Activated CD8-positive, alpha-beta memory T cell treated with anti-CD3 and anti-CD28 coated beads for 24 hours (primary cell): ENCODE measurements around the gene RDH12.
"Not testable (repeated sequence)": the region's sequence is repeated elsewhere in the genome, so short reads cannot be mapped to it uniquely, and the experiment has no call there.

Experiments used
- DNase-seq: peaks from one replicate; pipeline ENCODE4 v3.0.0-alpha.2; 2020

The RDH12 gene

DNA sequence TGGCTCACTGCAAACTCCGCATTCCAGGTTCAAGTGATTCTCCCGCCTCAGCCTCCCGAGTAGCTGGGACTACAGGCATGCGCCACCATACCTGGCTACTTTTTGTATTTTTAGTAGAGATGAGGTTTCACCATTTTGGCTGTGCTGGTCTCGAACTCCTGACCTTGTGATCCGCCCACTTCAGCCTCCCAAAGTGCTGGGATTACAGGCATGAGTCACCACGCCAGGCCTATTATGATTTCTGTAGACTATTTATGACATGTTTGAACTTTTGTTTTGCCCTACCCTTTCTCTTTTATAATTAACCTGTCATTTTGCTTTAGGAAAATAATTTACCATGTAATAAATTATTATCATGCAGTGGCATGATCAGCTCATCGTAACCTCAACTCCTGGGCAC, at the start of gene RDH12:
Gene RDH12, plus strand, starts transcription at position 395 of the 400 bp plus-strand sequence. CDS start 20,757 bp downstream, outside the sequence.
- DNase-seq, result not testable (repeated sequence)

DNA sequence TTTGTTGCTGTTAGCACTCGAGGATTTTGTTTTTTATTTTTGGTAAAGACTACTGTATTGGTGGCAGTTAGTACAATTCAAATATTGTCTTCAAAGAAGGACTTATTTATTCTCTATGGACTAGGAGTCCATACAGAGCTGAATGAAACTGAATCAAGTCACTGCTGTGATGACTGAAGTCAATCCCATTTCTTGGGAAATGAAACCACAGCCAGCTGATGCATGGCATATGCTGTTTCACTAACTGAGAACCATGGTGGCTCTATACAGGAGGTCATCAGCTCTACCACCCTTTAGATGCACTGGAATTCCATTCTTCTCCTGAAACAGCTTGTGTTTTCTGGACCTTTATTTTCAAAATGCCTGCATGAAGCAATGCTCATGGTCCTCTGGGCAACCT, 49.5 kb upstream of the RDH12 start:
- no peak for DNase-seq

DNA sequence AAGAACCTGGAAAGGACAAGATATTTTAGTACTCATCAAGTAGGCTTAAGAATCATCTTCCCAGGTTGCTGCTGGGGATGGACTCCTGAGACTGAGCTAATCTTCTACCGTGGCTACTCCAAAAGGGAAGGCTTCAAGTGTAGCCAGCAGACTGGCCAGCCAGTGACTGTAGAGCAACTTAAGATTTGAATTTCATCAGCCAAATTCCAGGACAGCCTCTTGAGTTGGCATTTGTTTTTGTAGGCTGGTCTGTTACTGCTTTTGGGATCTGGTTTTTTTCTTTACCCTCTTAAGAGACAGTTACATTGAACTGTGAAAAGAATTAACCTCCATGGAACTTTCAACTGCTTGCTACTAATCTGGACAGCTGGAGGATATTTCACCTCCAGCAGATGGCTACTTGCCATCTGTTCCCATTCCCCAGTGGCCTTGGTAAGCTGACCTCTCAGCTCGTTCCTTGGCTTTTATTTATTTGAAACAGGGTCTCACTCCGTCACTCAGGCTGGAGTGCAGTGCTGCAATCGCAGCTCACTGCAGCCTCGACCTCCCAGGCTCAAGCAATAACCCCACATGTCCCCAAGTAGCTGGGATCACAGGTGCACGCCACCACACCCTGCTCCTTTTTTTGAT, 47.9 kb upstream of the RDH12 start:
- DNase-seq, result no peak

DNA sequence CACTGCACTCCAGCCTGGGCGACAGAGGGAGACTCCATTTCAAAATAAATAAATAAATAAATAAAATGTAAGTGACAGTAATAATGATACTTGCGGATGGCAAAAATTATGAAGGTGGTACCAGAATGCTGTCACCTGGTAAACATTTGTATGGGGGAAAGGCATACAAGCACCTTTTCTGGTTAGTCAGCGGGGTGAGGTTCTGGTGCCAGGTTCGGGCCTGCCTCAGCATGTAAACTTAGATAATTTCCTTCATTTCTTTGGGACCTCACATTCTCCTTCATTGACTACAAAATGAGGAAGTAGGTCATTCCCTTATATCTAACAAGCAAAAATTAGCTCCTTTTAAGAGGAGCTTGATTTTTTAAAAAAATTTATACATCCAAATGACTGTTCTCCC, 38.1 kb upstream of the RDH12 start:
- no peak for DNase-seq

DNA sequence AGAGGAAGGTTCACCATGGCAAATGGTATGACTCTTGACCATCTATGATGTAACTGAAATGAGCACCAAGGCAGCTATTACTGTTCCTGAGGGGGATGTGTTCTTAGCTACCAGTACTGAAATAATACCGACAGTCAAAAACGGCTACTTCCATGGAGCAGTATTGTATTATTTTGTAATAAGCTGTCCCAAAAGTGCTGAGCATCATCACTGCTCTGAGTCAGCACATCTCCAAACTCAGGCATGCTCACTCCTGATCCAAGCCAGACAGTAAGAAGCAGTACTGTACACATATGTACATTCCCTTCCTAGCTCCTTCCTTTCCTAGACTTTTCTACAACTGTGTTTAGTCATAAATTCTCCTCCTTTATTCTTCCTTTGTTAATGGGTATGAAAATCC, 35.8 kb upstream of the RDH12 start:
- no peak for DNase-seq

DNA sequence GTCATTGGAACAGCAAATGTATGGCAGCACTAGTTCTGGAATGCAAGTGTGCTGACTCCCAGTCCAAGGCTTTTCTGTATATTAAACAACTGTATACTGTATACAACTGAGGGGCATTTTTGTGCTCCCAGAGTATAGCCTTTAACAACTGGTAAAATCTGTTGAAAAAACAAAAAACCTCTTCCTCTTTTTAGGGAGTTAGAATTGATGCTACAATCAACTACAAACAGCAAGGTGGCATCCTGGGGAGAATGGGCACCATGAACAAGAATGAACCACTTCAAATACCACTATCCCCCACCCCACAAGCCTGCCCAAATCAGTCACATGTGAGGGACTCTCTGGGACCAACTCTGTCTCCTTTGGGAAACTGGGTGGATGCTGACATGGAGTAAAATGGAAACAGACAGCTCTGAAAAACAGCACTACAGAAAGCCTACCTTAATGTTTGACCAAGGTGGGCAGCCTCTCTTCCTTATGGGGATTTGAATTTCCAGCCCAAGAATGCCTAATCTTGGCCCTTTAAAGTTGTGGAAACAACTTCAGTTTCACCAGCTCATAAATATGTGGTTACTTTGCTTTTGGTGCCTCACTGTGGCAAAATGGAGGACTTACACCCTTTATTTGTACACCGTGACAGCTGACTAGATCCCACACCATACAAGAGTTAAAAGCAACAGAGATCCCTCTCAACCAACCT, 34.8 kb upstream of the RDH12 start:
- no peak for DNase-seq

DNA sequence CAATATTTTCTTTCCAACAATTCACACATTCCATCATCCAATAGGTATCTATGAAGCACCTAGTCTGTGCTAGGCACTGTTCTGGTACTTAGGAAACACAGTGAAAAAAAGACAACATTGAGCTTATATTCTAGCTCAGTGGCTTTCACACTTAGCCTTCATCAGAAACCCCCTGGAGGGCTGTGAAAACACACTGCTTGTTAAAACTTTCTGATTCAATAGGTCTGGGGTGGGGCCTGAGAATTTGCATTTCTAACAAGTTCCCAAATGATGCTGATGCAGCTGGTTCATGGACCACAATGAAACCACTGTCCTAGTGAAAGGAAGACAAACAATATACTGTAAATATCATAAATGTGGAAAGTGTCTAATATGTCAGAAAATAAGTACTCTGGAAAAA, 33.1 kb upstream of the RDH12 start:
- no peak for DNase-seq

DNA sequence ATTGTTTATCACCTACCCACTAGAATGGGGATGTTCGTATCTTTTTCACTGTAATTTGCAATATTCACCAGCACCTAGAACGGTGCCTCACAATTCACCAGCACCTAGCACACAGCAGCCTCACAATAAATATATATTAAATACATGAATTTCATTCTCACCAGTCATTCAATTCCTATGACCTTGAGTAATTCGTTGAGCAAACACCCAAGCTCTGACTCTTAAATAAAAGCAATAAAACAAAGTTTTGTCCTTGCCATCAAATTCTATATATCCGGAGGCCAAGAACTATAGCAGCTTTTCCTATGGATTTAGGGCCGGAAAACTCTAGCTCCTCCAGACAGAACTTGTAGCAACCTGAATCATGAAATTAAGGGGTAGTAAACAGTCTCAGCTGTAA, 28.2 kb upstream of the RDH12 start:
- no peak for DNase-seq

DNA sequence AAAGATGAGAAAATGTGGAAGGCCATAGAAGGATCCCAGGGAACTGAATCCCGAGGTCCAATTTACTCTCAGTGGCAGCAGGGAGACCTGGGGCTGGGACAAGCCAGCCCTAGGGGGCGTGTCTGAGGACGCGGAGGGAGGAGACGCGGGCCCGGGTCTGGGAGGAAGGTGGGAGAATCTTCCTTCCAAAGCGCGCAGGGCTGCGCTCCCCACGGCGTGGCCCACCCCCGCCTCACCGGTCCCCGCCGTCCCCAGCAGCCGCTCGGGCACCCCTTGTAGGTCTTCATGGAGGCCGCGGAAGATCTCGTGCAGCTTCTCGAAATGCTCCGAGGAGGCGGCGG, 27.6 kb upstream of the RDH12 start:
- peak; percentile 76 for DNase-seq

DNA sequence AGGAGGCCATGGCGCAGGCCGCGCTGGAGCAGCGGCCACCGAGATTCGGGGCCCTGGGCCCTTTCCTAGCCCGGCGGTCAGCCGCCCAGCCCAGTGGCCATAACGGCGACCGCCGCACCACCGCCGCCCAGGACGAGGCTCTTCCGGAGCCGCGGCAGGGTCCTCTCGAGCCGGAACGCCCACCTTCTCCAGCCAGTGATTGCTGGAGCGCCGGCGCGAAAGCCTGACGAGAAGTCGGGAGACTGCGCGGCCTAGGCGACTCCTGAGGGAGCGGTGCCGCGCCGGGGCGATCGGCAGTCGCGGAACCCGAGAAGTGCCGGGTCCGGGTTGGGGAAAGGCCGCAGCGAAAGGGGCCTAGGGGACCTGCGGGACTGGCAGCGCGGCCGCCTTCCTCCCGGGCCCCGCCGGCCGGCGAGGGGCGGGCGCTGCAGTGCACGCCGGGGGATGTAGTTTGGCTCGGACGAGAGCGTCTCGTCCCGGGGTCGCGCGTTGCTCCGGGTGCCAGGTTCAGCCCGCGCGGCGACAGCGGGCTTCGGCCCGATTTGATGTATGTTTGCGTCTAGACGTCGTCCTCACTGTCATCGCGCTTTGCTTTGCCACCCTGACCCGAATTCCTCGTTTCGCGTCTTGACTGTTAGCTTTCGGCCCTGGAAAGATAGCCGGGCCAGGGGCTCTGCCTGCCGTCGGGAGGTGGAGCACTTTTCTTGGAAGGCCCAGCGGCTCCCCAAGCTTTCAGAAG, 27.0 kb upstream of the RDH12 start, which contains the start of gene VTI1B:
Gene VTI1B, minus strand, starts transcription at position 153 of the 739 bp plus-strand sequence. Its CDS starts 143 bp downstream, at position 10.
- peak; percentile 95 for DNase-seq

DNA sequence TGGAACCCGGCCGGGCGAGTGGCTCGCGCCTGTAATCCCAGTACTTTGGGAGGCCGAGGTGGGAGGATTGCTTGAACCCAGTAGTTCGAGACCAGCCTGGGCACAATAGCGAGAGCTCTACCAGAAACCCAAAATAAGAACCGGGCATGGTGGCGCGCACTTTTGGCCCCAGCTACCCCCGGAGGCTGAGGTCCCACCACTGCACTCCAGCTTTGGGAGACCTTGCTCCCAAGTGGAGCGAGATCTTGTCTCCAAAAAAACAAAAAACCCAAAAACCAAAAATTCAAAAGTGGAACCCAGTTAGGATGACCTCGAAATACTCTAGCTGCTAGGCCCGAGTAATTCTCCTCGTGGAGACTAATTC, 26.5 kb upstream of the RDH12 start:
- DNase-seq, result no peak

DNA sequence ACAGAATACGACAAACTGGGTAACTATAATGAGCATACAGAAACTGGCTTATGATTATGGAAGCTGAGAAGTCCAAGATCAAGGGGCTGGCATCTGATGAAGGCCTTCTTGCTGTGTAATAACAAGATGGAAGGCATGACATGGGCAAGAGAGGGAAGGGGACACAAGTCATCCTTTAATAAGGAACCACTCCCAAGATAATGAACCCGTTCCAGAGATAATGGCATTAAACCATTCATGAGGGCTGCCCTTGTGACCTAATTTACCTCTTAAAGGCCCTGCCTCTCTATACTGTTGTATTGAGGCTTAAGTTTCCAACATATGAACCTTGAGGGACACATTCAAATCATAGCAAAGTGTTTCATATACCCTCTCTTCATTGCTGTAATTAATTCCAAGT, 22.7 kb upstream of the RDH12 start:
- no peak for DNase-seq

DNA sequence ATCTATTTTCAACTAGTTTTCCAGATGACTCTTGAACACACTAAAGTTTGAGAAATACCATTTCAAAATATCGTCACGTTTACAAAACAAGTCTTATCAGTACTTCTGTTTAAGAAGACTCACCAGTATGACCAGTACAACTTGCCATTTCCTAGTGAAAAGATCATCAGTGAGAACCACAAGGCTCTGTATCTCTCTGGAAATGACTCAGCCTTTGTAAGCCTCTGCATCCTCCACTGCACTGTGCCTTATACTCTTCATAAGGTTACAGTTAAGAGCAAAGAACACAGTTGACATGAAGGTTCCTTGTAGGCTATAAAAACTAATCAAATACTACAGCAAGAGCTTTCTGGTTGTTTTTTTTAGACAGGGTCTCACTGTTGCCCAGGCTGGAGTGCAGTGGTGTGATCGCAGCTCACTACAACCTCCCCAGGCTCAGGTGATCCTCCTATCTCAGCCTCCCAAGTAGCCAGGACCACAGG, 21.5 kb upstream of the RDH12 start:
- DNase-seq, result no peak

DNA sequence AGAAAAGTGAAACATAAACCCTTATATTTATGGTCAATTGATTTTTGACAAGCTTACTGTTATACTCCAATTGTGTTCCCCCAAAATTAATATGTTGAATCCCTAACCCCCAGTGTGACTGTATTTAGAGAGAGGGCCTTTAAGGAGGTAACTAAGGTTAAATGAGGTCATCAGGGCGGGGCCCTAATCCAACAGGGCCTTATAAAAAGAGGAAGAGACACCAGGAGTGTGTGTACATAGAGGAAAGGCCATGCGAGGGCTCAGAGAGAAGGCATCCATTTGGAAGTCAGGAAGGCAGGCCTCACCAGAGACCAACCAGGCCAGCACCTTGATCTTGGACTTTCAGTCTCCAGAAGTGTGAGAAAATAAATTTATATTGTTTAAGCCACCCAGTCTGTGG, 20.7 kb upstream of the RDH12 start:
- no peak for DNase-seq

DNA sequence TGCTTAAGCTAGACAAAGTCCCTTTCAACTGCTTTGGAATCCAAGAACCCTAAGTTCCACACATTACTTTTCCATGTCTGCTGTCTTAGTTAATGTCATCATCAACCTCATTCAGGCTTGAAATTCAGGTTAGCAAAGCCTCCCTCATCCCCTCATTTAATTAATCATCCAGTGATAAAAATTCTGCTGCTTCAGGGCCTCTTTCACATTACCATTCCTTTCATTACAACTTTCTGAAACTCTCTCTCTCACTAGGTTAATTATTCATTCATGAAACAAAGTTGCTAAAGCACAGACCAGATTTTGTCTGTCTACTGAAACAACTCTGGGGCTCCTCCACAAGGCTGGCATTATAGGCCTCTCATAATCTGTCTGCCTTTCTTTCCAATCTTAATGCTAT, 17.8 kb upstream of the RDH12 start:
- DNase-seq, result no peak

DNA sequence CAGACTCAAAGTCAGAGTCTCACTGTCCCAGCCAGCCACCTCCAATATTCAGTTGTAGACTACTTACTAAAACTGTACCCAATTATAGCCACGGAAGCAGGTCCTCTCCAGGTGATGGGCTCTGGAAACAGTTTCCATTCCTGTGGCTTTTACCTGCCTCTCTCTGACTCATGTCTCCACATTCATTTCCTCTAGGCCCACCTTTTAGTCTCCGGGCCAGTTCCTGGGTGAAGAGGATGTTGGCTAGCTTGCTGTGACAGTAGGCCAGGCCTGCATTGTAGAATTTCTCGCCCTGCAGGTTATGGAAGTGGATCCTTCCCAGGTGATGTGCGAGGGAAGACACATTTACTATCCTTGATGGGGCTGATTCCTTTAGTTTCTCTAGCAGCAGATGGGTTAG, 11.7 kb upstream of the RDH12 start:
- no peak for DNase-seq

DNA sequence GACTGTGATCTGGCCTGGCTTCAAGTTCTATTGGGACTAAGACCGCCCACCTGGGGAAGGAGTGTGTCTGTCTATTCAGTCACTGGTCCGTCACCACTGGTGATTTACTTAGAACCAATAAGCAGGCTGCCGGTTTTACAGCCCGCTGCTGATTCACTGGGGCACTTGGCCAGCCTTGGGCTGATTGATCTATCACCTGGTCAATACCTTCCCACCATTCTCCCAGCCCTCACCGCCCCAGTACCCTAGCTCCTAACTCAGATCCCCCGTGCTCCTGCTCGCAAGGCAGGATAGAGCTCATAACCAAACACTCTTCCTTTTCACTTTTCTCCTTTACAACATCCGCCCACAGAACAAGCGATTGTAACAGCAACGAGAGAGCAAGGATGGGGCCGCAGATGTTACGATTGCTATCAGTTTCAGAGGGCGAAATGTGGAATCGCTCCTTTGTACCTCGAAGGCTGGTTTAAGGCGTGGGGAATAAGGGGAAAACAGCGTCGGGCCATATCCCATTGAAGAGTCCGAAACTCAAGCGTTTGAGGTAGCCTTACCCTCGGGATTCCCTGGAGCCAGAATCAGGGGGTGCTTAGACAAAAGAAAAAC, 6.8 kb upstream of the RDH12 start:
- peak; percentile 84 for DNase-seq

DNA sequence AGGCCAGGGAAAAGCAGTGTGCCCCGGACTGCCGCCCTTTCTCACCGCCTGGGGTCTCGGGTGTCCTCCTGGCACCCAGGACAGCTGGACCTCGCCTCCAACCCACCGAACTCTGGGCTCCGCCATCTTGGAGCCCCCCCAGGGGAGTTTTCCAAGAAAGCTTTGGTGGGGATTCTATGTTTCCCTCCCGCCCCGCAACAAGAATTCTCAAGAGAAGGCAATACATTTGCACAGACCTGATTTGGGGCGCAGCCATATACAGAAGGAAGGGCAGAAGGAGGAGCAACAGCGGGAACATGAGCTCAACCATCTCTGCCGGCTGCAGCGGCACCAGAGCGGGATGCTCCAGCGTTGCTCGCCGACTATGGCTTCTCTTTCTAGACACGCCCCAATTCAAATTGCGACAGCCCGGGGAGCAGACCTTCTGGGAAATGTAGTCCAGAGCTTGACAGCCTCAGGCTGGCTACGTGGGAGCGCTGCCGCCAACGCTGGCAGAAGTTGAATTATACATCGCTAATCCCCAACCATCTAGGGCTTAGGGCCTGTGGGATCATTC, 6.2 kb upstream of the RDH12 start, which contains the start of gene RDH11:
Gene RDH11, minus strand, starts transcription at position 371 of the 556 bp plus-strand sequence. Its CDS starts 61 bp downstream, at position 310.
- peak; percentile 88 for DNase-seq

DNA sequence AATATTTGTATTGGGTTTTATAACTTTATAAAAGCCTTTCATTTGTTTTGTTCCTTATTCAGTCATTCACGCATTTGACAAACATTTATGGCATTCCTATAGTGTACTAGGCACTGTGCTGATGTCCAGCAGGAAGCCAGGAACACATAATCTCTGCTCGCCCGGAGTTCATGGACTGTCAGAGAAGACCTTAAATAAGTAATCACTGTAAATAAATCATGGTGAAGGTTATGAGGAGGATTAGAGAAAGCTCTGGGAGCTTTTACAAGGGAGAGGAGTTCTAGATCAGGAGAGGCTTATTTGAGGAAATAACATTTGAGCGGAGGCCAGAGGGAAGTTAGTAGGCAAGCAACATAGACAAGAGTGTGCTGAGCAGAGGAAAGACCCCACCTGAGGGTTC, 4.7 kb upstream of the RDH12 start:
- DNase-seq, result no peak

DNA sequence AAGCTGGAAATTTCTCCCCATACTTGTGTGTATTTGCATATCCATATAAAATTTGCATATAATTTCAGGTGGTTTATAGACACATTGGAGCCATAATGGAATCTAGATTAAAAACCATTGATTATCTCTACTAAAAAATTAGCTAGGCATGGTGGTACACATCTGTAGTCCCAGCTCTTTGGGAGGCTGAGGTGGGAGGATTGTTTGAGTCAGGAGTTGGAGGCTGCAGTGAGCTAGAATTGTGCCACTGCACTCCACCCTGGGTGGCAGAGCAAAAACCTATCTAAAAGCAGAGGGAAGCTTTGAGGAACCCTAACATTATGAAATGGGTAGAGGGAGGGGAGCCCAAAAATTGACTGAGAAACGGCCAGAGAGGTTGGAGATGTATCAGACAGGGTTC, 3.5 kb upstream of the RDH12 start:
- DNase-seq, result no peak

DNA sequence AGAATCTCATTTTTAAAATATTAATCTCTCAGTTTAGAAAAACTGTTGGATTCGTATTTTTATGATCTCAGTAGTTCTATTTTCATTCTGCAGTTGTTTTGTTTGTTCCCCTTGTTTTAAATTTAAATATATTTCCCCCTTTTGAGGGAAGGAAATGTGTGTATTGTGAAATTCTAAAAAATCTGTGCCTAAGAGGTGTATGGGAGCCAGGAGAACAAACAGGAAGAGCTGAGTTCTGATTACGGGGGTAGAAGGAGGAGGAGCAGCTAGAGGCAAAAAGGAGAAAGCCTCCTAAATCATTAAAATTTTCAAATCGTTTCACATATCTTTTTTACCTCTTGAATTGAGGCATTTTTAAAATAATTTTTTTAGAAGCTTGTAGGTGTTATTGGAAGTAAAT, 2.3 kb downstream of the RDH12 start:
- no peak for DNase-seq

DNA sequence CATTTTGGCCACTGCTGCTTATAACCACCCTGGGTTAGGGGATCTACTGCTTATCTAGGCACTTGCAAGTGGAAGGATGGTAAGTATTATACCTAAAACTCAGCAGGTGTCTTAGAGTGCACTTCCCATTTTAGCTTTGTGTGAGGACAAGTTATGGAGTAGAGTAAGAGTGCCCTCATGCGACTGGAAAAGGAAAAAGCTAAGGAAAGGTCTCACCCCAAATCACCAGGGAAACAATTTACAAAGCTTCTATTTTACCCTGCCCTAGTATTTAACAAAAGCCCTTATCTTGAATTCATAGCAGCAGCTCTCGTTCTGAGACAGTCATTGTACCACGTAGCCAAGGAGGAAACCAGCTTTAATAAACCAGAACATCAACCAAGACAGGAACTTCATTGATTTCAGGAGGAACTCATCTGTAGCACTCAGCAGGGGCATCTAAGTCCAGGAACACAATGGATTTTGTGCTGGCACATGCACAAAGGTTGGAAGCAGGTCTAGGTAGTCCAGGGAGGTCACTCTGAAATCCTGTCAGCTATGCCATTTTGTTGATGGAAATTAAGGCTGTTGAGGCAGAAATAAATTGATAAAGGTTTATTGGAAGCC, 2.9 kb downstream of the RDH12 start:
- DNase-seq, result no peak

DNA sequence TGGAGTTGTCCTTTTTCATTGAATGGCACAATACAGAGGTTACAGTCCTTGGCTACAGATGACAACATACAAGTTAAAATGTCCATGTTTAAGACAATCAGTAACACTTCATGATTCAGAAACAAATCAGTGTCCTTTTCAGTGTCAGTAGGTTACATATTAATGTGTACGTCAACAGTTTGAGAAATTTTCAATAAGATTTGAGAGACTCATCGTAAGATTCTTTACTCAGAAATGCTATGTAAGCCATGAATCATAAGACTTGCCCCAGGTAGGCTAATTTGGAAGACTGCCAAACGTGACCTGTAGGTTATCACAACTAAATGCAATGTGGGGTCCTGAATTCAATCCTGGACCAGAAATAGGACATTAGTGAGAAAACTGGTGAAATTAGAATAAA, 3.5 kb downstream of the RDH12 start:
- DNase-seq, result no peak
